ENCODE results near the gene TMPRSS3.

The TMPRSS3 gene

GRCh38 chr21:42351626-42352440 lies 44.0 kb downstream of the TMPRSS3 start:
- DNase-seq (ENCODE audit: insufficient read length, low spot score) (no peak), FAIRE-seq (no peak)
- TF ChIP-seq PAX5 (IDR thresholded peaks at IDR 0.05; ENCODE audit: insufficient read depth, low read length, severe bottlenecking): no peak
- TF ChIP-seq POU2F2 (IDR thresholded peaks at IDR 0.05; ENCODE audit: low read depth, low read length): no peak
- TF ChIP-seq SPI1 (IDR thresholded peaks at IDR 0.05; ENCODE audit: low read depth, low read length): no peak
- no peak for TF ChIP-seq POLR2AphosphoS5 (IDR thresholded peaks at IDR 0.05; ENCODE audit: low read depth, low read length)
- TF ChIP-seq POLR2A (IDR thresholded peaks at IDR 0.05; ENCODE audit: low read depth, low read length): no peak
- TF ChIP-seq TAF1 (IDR thresholded peaks at IDR 0.05; ENCODE audit: low read depth, low read length): no peak

GRCh38 chr21:42350927-42351426 lies 44.9 kb downstream of the TMPRSS3 start, which contains the start of gene TFF2:
TSS of gene TFF2 (minus strand) at chr21:42350994. CDS start at chr21:42350957, 37 bp downstream.
- FAIRE-seq: no peak
- no peak for TF ChIP-seq POLR2AphosphoS5 (IDR thresholded peaks at IDR 0.05; ENCODE audit: low read depth, low read length)
- TF ChIP-seq POLR2A (IDR thresholded peaks at IDR 0.05; ENCODE audit: low read depth, low read length): no peak
- no peak for TF ChIP-seq TAF1 (IDR thresholded peaks at IDR 0.05; ENCODE audit: low read depth, low read length)
- no peak for TF ChIP-seq SPI1 (IDR thresholded peaks at IDR 0.05; ENCODE audit: low read depth, low read length)
- TF ChIP-seq PAX5 (IDR thresholded peaks at IDR 0.05; ENCODE audit: insufficient read depth, low read length, severe bottlenecking): no peak
- no peak for TF ChIP-seq POU2F2 (IDR thresholded peaks at IDR 0.05; ENCODE audit: low read depth, low read length)
- DNase-seq (ENCODE audit: insufficient read length, low spot score): no peak

GRCh38 chr21:42350318-42350910 lies 45.4 kb downstream of the TMPRSS3 start:
- TF ChIP-seq POU2F2 (IDR thresholded peaks at IDR 0.05; ENCODE audit: low read depth, low read length): no peak
- TF ChIP-seq POLR2AphosphoS5 (IDR thresholded peaks at IDR 0.05; ENCODE audit: low read depth, low read length): no peak
- TF ChIP-seq TAF1 (IDR thresholded peaks at IDR 0.05; ENCODE audit: low read depth, low read length): no peak
- no peak for TF ChIP-seq PAX5 (IDR thresholded peaks at IDR 0.05; ENCODE audit: insufficient read depth, low read length, severe bottlenecking)
- TF ChIP-seq SPI1 (IDR thresholded peaks at IDR 0.05; ENCODE audit: low read depth, low read length): no peak
- TF ChIP-seq POLR2A (IDR thresholded peaks at IDR 0.05; ENCODE audit: low read depth, low read length): no peak
- FAIRE-seq (no peak), DNase-seq (ENCODE audit: insufficient read length, low spot score) (no peak)

GRCh38 chr21:42349420-42350317 lies 46.2 kb downstream of the TMPRSS3 start:
- FAIRE-seq (no peak), DNase-seq (ENCODE audit: insufficient read length, low spot score) (no peak)
- TF ChIP-seq POLR2AphosphoS5 (IDR thresholded peaks at IDR 0.05; ENCODE audit: low read depth, low read length) (no peak), POLR2A (IDR thresholded peaks at IDR 0.05; ENCODE audit: low read depth, low read length) (no peak), TAF1 (IDR thresholded peaks at IDR 0.05; ENCODE audit: low read depth, low read length) (no peak), POU2F2 (IDR thresholded peaks at IDR 0.05; ENCODE audit: low read depth, low read length) (no peak)

GRCh38 chr21:42348762-42349161 lies 47.1 kb downstream of the TMPRSS3 start:
- no peak for FAIRE-seq
- TF ChIP-seq POU2F2 (IDR thresholded peaks at IDR 0.05; ENCODE audit: low read depth, low read length) (no peak), SPI1 (IDR thresholded peaks at IDR 0.05; ENCODE audit: low read depth, low read length) (no peak), POLR2AphosphoS5 (IDR thresholded peaks at IDR 0.05; ENCODE audit: low read depth, low read length) (no peak), TAF1 (IDR thresholded peaks at IDR 0.05; ENCODE audit: low read depth, low read length) (no peak), POLR2A (IDR thresholded peaks at IDR 0.05; ENCODE audit: low read depth, low read length) (no peak), PAX5 (IDR thresholded peaks at IDR 0.05; ENCODE audit: insufficient read depth, low read length, severe bottlenecking) (no peak)

GRCh38 chr21:42347601-42348327 lies 48.1 kb downstream of the TMPRSS3 start:
- DNase-seq (ENCODE audit: insufficient read length, low spot score) (no peak), FAIRE-seq (no peak)
- TF ChIP-seq SPI1 (IDR thresholded peaks at IDR 0.05; ENCODE audit: low read depth, low read length) (no peak), POLR2AphosphoS5 (IDR thresholded peaks at IDR 0.05; ENCODE audit: low read depth, low read length) (no peak), POU2F2 (IDR thresholded peaks at IDR 0.05; ENCODE audit: low read depth, low read length) (no peak), TAF1 (IDR thresholded peaks at IDR 0.05; ENCODE audit: low read depth, low read length) (no peak)

More at GRCh38 chr21:42348762-42349161, 47.1 kb downstream of the TMPRSS3 start:
- no peak for DNase-seq (ENCODE audit: insufficient read length, low spot score)

GRCh38 chr21:42346866-42347600 lies 48.8 kb downstream of the TMPRSS3 start:
- FAIRE-seq (no peak), DNase-seq (ENCODE audit: insufficient read length, low spot score) (no peak)
- TF ChIP-seq TAF1 (IDR thresholded peaks at IDR 0.05; ENCODE audit: low read depth, low read length) (no peak), PAX5 (IDR thresholded peaks at IDR 0.05; ENCODE audit: insufficient read depth, low read length, severe bottlenecking) (no peak), POLR2A (IDR thresholded peaks at IDR 0.05; ENCODE audit: low read depth, low read length) (no peak), POU2F2 (IDR thresholded peaks at IDR 0.05; ENCODE audit: low read depth, low read length) (no peak), SPI1 (IDR thresholded peaks at IDR 0.05; ENCODE audit: low read depth, low read length) (no peak), POLR2AphosphoS5 (IDR thresholded peaks at IDR 0.05; ENCODE audit: low read depth, low read length) (no peak)

GRCh38 chr21:42346441-42346840 lies 49.4 kb downstream of the TMPRSS3 start:
- no peak for DNase-seq (ENCODE audit: insufficient read length, low spot score)
- TF ChIP-seq POLR2A (IDR thresholded peaks at IDR 0.05; ENCODE audit: low read depth, low read length) (no peak), POLR2AphosphoS5 (IDR thresholded peaks at IDR 0.05; ENCODE audit: low read depth, low read length) (no peak), TAF1 (IDR thresholded peaks at IDR 0.05; ENCODE audit: low read depth, low read length) (no peak), PAX5 (IDR thresholded peaks at IDR 0.05; ENCODE audit: insufficient read depth, low read length, severe bottlenecking) (no peak), POU2F2 (IDR thresholded peaks at IDR 0.05; ENCODE audit: low read depth, low read length) (no peak), SPI1 (IDR thresholded peaks at IDR 0.05; ENCODE audit: low read depth, low read length) (no peak)
- FAIRE-seq: no peak
